Sigmoid colon (tissue), 4 donors: ENCODE measurements around the gene NR2F1-AS1.

ENCODE experiments used
- CTCF ChIP-seq, 4 experiments: fragments of 450-650 bp in 3 of 4; fragments of 200-600 bp in 1 of 4; IDR thresholded peaks; one replicate each; pipeline ENCODE4 v1.5.1; 2016 to 2019; ENCODE audit warnings: antibody characterized with exemption in 4 of 4, mild to moderate bottlenecking in 3 of 4, moderate library complexity in 2 of 4
- EP300 ChIP-seq, 4 donors: sonication (generic); formaldehyde crosslinking; IDR thresholded peaks; one replicate each; pipeline ENCODE4 v1.6.1; 2017; ENCODE audit warnings: antibody characterized with exemption in 4 of 4
- POLR2A ChIP-seq, 2 donors: fragments of 450-650 bp; IDR thresholded peaks; one replicate each; pipeline ENCODE4 v1.6.1; 2016; ENCODE audit warnings: antibody characterized with exemption in 2 of 2, mild to moderate bottlenecking in 2 of 2, moderate library complexity in 2 of 2
- POLR2AphosphoS5 ChIP-seq, 4 donors: sonication (generic); formaldehyde crosslinking; IDR thresholded peaks; one replicate each; pipeline ENCODE4 v1.6.1; 2017; ENCODE audit warnings: antibody characterized with exemption in 4 of 4

- TF ChIP-seq CTCF (IDR thresholded peaks at IDR 0.05) (no peak), POLR2A (IDR thresholded peaks at IDR 0.05) (no peak), EP300 (IDR thresholded peaks at IDR 0.05) (no peak), POLR2AphosphoS5 (IDR thresholded peaks at IDR 0.05) (no peak)
These were observed 196.0 kb downstream of the NR2F1-AS1 start for GRCh38 chr5:93384995-93385394.
